ENCODE data around the gene ERRFI1. TPM values are rescaled to one million over a fixed set of nuclear protein-coding genes. Genes with fewer than 3 reads are reported as not detected.

The ERRFI1 gene
- total RNA-seq, 2 experiments from 2014 or later, result 0.94 to 1.4 TPM

GRCh38 chr1:8031176-8031785 lies 5.2 kb upstream of the ERRFI1 start:
- no peak overlapping the region for H3K27ac Mint-ChIP-seq
- H3K27me3 Mint-ChIP-seq, result peaks cover 27% of the 10 kb centered on the region
- peaks cover 1% of the 10 kb centered on the region for H3K36me3 Mint-ChIP-seq
- no peaks in the 10 kb centered on the region for H3K9me3 Mint-ChIP-seq
- DNase-seq (no peak), ATAC-seq (ENCODE audit: low read depth) (no peak)
- peaks cover 7% of the 10 kb centered on the region for H3K4me1 Mint-ChIP-seq
- no peak overlapping the region for H3K4me3 Mint-ChIP-seq
- POLR2A ChIA-PET, result no interaction called here

- Mint-ChIP-seq H3K27ac (no peak overlapping the region), H3K36me3 (peaks cover 5% of the 10 kb centered on the region)
- POLR2A ChIA-PET, result no interaction called here
Measured at GRCh38 chr1:8028571-8028910, 2.4 kb upstream of the ERRFI1 start.

GRCh38 chr1:8027748-8028570 lies 1.9 kb upstream of the ERRFI1 start:
- peaks cover 52% of the 10 kb centered on the region for H3K27me3 Mint-ChIP-seq
- H3K9me3 Mint-ChIP-seq, result no peaks in the 10 kb centered on the region

More at GRCh38 chr1:8028571-8028910, 2.4 kb upstream of the ERRFI1 start:
- DNase-seq (no peak), ATAC-seq (ENCODE audit: low read depth) (no peak)
- Mint-ChIP-seq H3K4me1 (peaks cover 12% of the 10 kb centered on the region), H3K27me3 (peaks cover 47% of the 10 kb centered on the region), H3K9me3 (no peaks in the 10 kb centered on the region), H3K4me3 (no peak overlapping the region)

GRCh38 chr1:8026976-8027747 lies 1.1 kb upstream of the ERRFI1 start:
- DNase-seq (no peak), ATAC-seq (ENCODE audit: low read depth) (no peak)
- POLR2A ChIA-PET, result no interaction called here
- no peaks in the 10 kb centered on the region for H3K9me3 Mint-ChIP-seq
- H3K36me3 Mint-ChIP-seq, result peaks cover 5% of the 10 kb centered on the region
- H3K27me3 Mint-ChIP-seq, result peaks cover 54% of the 10 kb centered on the region
- H3K4me3 Mint-ChIP-seq, result peak overlapping the region; percentile 63
- H3K27ac Mint-ChIP-seq, result no peak overlapping the region
- peaks cover 9% of the 10 kb centered on the region for H3K4me1 Mint-ChIP-seq

More at GRCh38 chr1:8027748-8028570, 1.9 kb upstream of the ERRFI1 start:
- DNase-seq (no peak), ATAC-seq (ENCODE audit: low read depth) (no peak)
- no peak overlapping the region for H3K27ac Mint-ChIP-seq
- POLR2A ChIA-PET, result no interaction called here
- H3K4me1 Mint-ChIP-seq, result peaks cover 9% of the 10 kb centered on the region
- H3K36me3 Mint-ChIP-seq, result peaks cover 5% of the 10 kb centered on the region
- H3K4me3 Mint-ChIP-seq, result no peak overlapping the region

GRCh38 chr1:8025671-8026144 lies 401 bp downstream of the ERRFI1 start:
- Mint-ChIP-seq H3K4me3 (peak overlapping the region; percentile 77), H3K9me3 (no peaks in the 10 kb centered on the region), H3K36me3 (peaks cover 5% of the 10 kb centered on the region), H3K27me3 (peaks cover 59% of the 10 kb centered on the region), H3K27ac (no peak overlapping the region), H3K4me1 (peaks cover 9% of the 10 kb centered on the region)
- peak; percentile 49 for DNase-seq
- ATAC-seq (ENCODE audit: low read depth), result peak; percentile 18
- POLR2A ChIA-PET, result no interaction called here

GRCh38 chr1:8025061-8025670 lies 943 bp downstream of the ERRFI1 start:
- no peaks in the 10 kb centered on the region for H3K9me3 Mint-ChIP-seq
- ATAC-seq (ENCODE audit: low read depth) (no peak), DNase-seq (no peak)
- H3K27ac Mint-ChIP-seq, result peak overlapping the region; percentile 50
- H3K27me3 Mint-ChIP-seq, result peaks cover 58% of the 10 kb centered on the region
- peaks cover 5% of the 10 kb centered on the region for H3K36me3 Mint-ChIP-seq
- H3K4me3 Mint-ChIP-seq, result peak overlapping the region; percentile 77
- peaks cover 9% of the 10 kb centered on the region for H3K4me1 Mint-ChIP-seq
- POLR2A ChIA-PET, result no interaction called here

- Mint-ChIP-seq H3K4me1 (peaks cover 9% of the 10 kb centered on the region), H3K9me3 (no peaks in the 10 kb centered on the region), H3K36me3 (peaks cover 5% of the 10 kb centered on the region), H3K27me3 (peaks cover 52% of the 10 kb centered on the region), H3K4me3 (no peak overlapping the region), H3K27ac (no peak overlapping the region)
- ATAC-seq (ENCODE audit: low read depth) (no peak), DNase-seq (no peak)
- POLR2A ChIA-PET, result no interaction called here
Measured at GRCh38 chr1:8024329-8024728, 1.8 kb downstream of the ERRFI1 start.

GRCh38 chr1:8023995-8024313 lies 2.2 kb downstream of the ERRFI1 start:
- H3K4me3 Mint-ChIP-seq, result no peak overlapping the region
- H3K4me1 Mint-ChIP-seq, result peaks cover 9% of the 10 kb centered on the region
- peaks cover 53% of the 10 kb centered on the region for H3K27me3 Mint-ChIP-seq
- peaks cover 5% of the 10 kb centered on the region for H3K36me3 Mint-ChIP-seq
- no peak for DNase-seq
- no peaks in the 10 kb centered on the region for H3K9me3 Mint-ChIP-seq
- no peak overlapping the region for H3K27ac Mint-ChIP-seq
- POLR2A ChIA-PET, result no interaction called here
- no peak for ATAC-seq (ENCODE audit: low read depth)

- H3K27ac Mint-ChIP-seq, result no peak overlapping the region
- peaks cover 9% of the 10 kb centered on the region for H3K4me1 Mint-ChIP-seq
- no peaks in the 10 kb centered on the region for H3K9me3 Mint-ChIP-seq
- H3K4me3 Mint-ChIP-seq, result no peak overlapping the region
- DNase-seq (no peak), ATAC-seq (ENCODE audit: low read depth) (no peak)
- POLR2A ChIA-PET, result no interaction called here
- peaks cover 5% of the 10 kb centered on the region for H3K36me3 Mint-ChIP-seq
- H3K27me3 Mint-ChIP-seq, result peaks cover 56% of the 10 kb centered on the region
Measured at GRCh38 chr1:8023287-8023994, 2.7 kb downstream of the ERRFI1 start.

GRCh38 chr1:8022395-8023286 lies 3.5 kb downstream of the ERRFI1 start:
- Mint-ChIP-seq H3K4me1 (peaks cover 9% of the 10 kb centered on the region), H3K27ac (no peak overlapping the region), H3K9me3 (no peaks in the 10 kb centered on the region), H3K36me3 (peaks cover 5% of the 10 kb centered on the region), H3K27me3 (peaks cover 55% of the 10 kb centered on the region), H3K4me3 (no peak overlapping the region)
- DNase-seq (no peak), ATAC-seq (ENCODE audit: low read depth) (no peak)
- POLR2A ChIA-PET, result no interaction called here

- no peaks in the 10 kb centered on the region for H3K9me3 Mint-ChIP-seq
- H3K4me3 Mint-ChIP-seq, result no peak overlapping the region
- H3K27ac Mint-ChIP-seq, result no peak overlapping the region
- H3K27me3 Mint-ChIP-seq, result peaks cover 51% of the 10 kb centered on the region
- DNase-seq (no peak), ATAC-seq (ENCODE audit: low read depth) (no peak)
- POLR2A ChIA-PET, result no interaction called here
- peaks cover 4% of the 10 kb centered on the region for H3K36me3 Mint-ChIP-seq
- H3K4me1 Mint-ChIP-seq, result peaks cover 7% of the 10 kb centered on the region
Measured at GRCh38 chr1:8021676-8022266, 4.3 kb downstream of the ERRFI1 start.

- H3K36me3 Mint-ChIP-seq, result no peaks in the 10 kb centered on the region
- H3K4me3 Mint-ChIP-seq, result no peak overlapping the region
- no peaks in the 10 kb centered on the region for H3K9me3 Mint-ChIP-seq
- H3K4me1 Mint-ChIP-seq, result peaks cover under 1% of the 10 kb centered on the region
- ATAC-seq (ENCODE audit: low read depth) (no peak), DNase-seq (no peak)
- POLR2A ChIA-PET, result interaction anchor here (0.6 kb wide), 1 partner anchor 345 kb away, joined by 3 read pairs; no protein-coding TSS in a partner anchor
- H3K27ac Mint-ChIP-seq, result no peak overlapping the region
- peaks cover 53% of the 10 kb centered on the region for H3K27me3 Mint-ChIP-seq
Measured at GRCh38 chr1:8020032-8020431, 6.1 kb downstream of the ERRFI1 start.
